ENCODE data around the gene FDX1. TPM values are rescaled to one million over a fixed set of nuclear protein-coding genes. Genes with fewer than 3 reads are reported as not detected.

Gene FDX1
- total and polyA plus RNA-seq, 12 donors, result 11.5 to 30.3 (median 21.9) TPM

DNA sequence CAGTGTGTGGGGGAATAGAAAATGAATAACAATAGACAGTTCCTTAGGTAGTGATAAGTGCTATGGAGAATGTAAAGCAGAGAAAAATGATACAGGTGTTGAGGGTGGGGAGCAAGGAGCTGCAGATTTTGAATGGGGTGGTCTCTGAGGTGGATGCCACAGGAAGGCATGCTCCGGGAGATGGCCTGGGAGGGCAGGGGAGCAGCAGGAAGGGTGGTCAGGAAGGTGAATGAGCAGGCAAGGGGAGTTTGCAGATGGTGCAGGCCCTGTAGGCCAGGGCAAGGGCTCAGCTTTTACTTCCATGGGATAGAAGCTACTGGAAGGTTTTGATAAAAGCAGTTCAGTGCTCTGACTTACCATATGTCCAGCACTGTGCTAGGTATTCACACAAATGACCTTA is 44.8 kb downstream of the FDX1 start:
- peaks cover 0 to 16% (median under 1%) of the 10 kb centered on the region in 9 donors for H3K4me1 ChIP-seq
- intact Hi-C loops (cut with DNase I), result loop anchor here in 1 of 10 donors (10.0 kb wide), 1 partner anchor 650 kb away; no protein-coding TSS in a partner anchor
- no peaks in the 10 kb centered on the region for H3K36me3 ChIP-seq
- H3K9me3 ChIP-seq, result no peaks in the 10 kb centered on the region
- no peaks in the 10 kb centered on the region for H3K27me3 ChIP-seq
- ATAC-seq (no peak), DNase-seq (no peak)
- no peak overlapping the region for H3K4me3 ChIP-seq
- H3K27ac ChIP-seq, result no peak overlapping the region
- no peak for TF ChIP-seq CTCF (IDR thresholded peaks at IDR 0.05)
- WGBS, 2 donors, result 75 to 86% methylated on average over 1 of the region's 1 CpG

GRCh38 chr11:110475671-110476070 is 45.9 kb downstream of the FDX1 start:
- H3K27ac ChIP-seq, result no peak overlapping the region
- no peaks in the 10 kb centered on the region for H3K27me3 ChIP-seq
- 69 to 80% methylated on average over 1 of the region's 1 CpG for WGBS, 2 donors
- peaks cover 0 to 25% (median 4%) of the 10 kb centered on the region in 9 donors for H3K4me1 ChIP-seq
- DNase-seq (no peak), ATAC-seq (no peak)
- H3K9me3 ChIP-seq, result no peaks in the 10 kb centered on the region
- H3K36me3 ChIP-seq, result no peaks in the 10 kb centered on the region
- TF ChIP-seq CTCF (IDR thresholded peaks at IDR 0.05), result no peak
- no peak overlapping the region for H3K4me3 ChIP-seq
- intact Hi-C loops (cut with DNase I), result loop anchor here in 1 of 10 donors (10.0 kb wide), 1 partner anchor 649 kb away; no protein-coding TSS in a partner anchor

DNA sequence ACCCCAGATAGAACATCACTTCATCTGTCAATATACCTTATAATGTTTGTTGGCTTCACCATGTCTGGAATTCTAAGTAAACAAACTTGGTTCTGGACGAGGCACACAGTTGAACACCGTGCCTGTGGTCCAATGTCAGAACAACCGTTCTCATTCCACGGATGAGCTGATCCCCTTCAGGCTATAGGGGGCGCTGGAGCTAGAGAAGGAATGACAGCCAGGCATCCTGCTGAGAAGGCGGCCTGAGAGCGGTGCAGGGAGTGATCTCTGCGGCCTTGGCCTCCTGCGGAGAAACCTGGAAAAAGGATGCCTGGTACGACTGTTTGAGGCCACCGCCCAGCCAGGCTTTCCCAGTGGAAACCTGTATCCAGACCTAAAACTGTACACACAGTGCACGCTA is 48.7 kb downstream of the FDX1 start:
- Histone ChIP-seq H3K4me3 (no peak overlapping the region), H3K36me3 (no peaks in the 10 kb centered on the region), H3K27ac (peak overlapping the region in 1 of 10 donors; percentile 49), H3K27me3 (no peaks in the 10 kb centered on the region), H3K9me3 (peaks cover 0 to 4% (median 0%) of the 10 kb centered on the region in 11 donors), H3K4me1 (peaks cover 0 to 25% (median 4%) of the 10 kb centered on the region in 9 donors)
- WGBS, 2 donors, result 47 to 54% methylated on average over 12 of the region's 12 CpGs
- DNase-seq (no peak), ATAC-seq (no peak)
- intact Hi-C loops (cut with DNase I), result loop anchor here in 1 of 10 donors (10.0 kb wide), 1 partner anchor 646 kb away; no protein-coding TSS in a partner anchor
- TF ChIP-seq CTCF (IDR thresholded peaks at IDR 0.05), result peak in 2 of 9 donors; percentile 14 to 15

DNA sequence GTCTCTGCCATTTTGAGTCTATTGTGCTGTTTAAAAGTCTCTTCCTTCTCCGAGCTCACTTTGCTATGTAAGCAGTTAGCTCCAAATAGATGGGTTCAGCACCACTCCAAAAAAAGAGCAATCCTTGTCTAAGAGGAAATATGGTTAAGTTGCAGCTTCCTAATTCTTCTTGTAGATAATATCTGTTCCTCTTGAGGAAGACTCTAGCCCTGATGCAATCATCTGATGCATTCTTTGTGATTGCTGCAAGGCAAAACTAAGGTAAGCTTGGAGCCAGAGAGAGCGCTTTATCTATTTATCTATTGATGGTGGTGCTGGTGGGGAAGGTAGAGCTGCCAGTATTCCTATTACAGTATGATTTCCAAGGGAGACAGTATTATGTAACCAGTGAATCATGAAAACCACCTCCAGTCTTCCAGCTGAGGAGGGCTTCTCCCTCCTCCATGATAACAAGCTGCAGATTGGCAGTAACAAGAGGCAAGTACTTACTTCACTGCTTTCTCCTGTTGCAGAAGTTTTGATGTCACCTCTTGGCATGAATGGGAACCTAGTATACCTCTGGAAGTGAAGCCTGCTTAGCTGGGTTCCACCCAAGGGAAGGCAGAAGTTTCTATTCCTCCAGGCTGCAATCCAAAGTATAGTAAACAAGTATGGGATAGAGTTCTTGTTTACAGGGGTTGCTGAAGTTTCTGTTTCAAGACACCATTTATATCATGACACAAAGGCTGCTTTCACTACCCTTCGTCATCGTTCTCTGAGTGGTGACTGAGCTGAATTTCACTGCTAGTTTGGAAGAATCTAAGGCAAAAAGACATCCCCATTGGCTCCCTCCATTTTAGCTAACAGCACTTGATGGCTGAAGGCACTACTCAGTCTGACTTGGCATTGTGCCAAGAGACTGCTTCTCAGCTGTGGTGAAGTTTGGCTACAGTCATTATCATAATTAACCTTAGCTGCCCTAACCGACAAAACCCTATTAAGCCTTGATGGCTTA is 49.7 kb downstream of the FDX1 start:
- no peak for TF ChIP-seq CTCF (IDR thresholded peaks at IDR 0.05)
- DNase-seq, result no peak
- H3K27ac ChIP-seq, result peak overlapping the region in 1 of 10 donors; percentile 49

More for the DNA sequence above, 49.7 kb downstream of the FDX1 start:
- peaks cover 0 to 4% (median 0%) of the 10 kb centered on the region in 11 donors for H3K9me3 ChIP-seq
- peaks cover 0 to 25% (median 4%) of the 10 kb centered on the region in 9 donors for H3K4me1 ChIP-seq
- no peaks in the 10 kb centered on the region for H3K36me3 ChIP-seq
- WGBS, 2 donors, result 61 to 77% methylated on average over 5 of the region's 5 CpGs
- no peaks in the 10 kb centered on the region for H3K27me3 ChIP-seq
- ATAC-seq, result peak in 7 of 8 donors; percentile 42 to 65 (median 50)
- intact Hi-C loops (cut with DNase I), result loop anchor here in 1 of 10 donors (10.0 kb wide), 1 partner anchor 645 kb away; no protein-coding TSS in a partner anchor
- H3K4me3 ChIP-seq, result no peak overlapping the region
